ENCODE measurements around the gene MAP4K5. TPM values are rescaled to one million over a fixed set of nuclear protein-coding genes. Genes with fewer than 3 reads are reported as not detected.

The MAP4K5 gene
- total RNA-seq, 1 donor from 2014 or later, result 93.1 TPM

GRCh38 chr14:50410071-50410470 is 122.3 kb downstream of the MAP4K5 start:
- Mint-ChIP-seq H3K27ac (ENCODE audit: unreplicated experiment) (no peak overlapping the region), H3K27me3 (ENCODE audit: low read depth, unreplicated experiment) (no peaks in the 10 kb centered on the region)
- no peaks in the 10 kb centered on the region for H3K27me3 ChIP-seq (ENCODE audit: insufficient read depth, low read length)

GRCh38 chr14:50407111-50407812 is 125.1 kb downstream of the MAP4K5 start:
- DNase-seq (ENCODE audit: low read depth) (peak; percentile 10), FAIRE-seq (peak; percentile 86)
- H3K9me3 Mint-ChIP-seq (ENCODE audit: unreplicated experiment), result peaks cover 2% of the 10 kb centered on the region
- H3K27me3 ChIP-seq (ENCODE audit: insufficient read depth, low read length), result no peaks in the 10 kb centered on the region
- H3K4me1 ChIP-seq (ENCODE audit: insufficient read depth, low read length), result no peaks in the 10 kb centered on the region
- H3K79me2 ChIP-seq (ENCODE audit: insufficient read depth, low read length), result no peaks in the 10 kb centered on the region
- no peak overlapping the region for H3K4me2 ChIP-seq (ENCODE audit: low read length)
- H3K36me3 ChIP-seq (ENCODE audit: insufficient read depth, low read length), result no peaks in the 10 kb centered on the region
- H3K9ac ChIP-seq (ENCODE audit: low read length), result no peak overlapping the region
- H3K4me1 Mint-ChIP-seq (ENCODE audit: low read depth, unreplicated experiment), result peaks cover 11% of the 10 kb centered on the region
- TF ChIP-seq CTCF (IDR thresholded peaks at IDR 0.05; ENCODE audit: insufficient read depth, low read depth, low read length), result no peak
- no peak for TF ChIP-seq EZH2 (IDR thresholded peaks at IDR 0.05; ENCODE audit: insufficient read depth, low read length)
- H3K27ac Mint-ChIP-seq (ENCODE audit: unreplicated experiment), result no peak overlapping the region
- H3K36me3 Mint-ChIP-seq (ENCODE audit: low read depth, unreplicated experiment), result peaks cover 8% of the 10 kb centered on the region
- H4K20me1 ChIP-seq (ENCODE audit: insufficient read depth, low read length), result no peaks in the 10 kb centered on the region
- no peak overlapping the region for H3K4me3 ChIP-seq (ENCODE audit: insufficient read depth, low read depth, low read length)
- no peak overlapping the region for H3K27ac ChIP-seq (ENCODE audit: low read depth, low read length)
- no peak overlapping the region for H2AFZ ChIP-seq (ENCODE audit: low read depth, low read length)
- H3K9me3 ChIP-seq (ENCODE audit: insufficient read depth, low read depth, low read length), result no peaks in the 10 kb centered on the region
- no peaks in the 10 kb centered on the region for H3K27me3 Mint-ChIP-seq (ENCODE audit: low read depth, unreplicated experiment)
- H3K4me3 Mint-ChIP-seq (ENCODE audit: unreplicated experiment), result no peak overlapping the region

More at GRCh38 chr14:50410071-50410470, 122.3 kb downstream of the MAP4K5 start:
- Histone ChIP-seq H3K4me3 (ENCODE audit: insufficient read depth, low read depth, low read length) (no peak overlapping the region), H3K27ac (ENCODE audit: low read depth, low read length) (no peak overlapping the region), H3K9me3 (ENCODE audit: insufficient read depth, low read depth, low read length) (no peaks in the 10 kb centered on the region), H3K4me2 (ENCODE audit: low read length) (no peak overlapping the region), H2AFZ (ENCODE audit: low read depth, low read length) (no peak overlapping the region), H3K36me3 (ENCODE audit: insufficient read depth, low read length) (no peaks in the 10 kb centered on the region), H4K20me1 (ENCODE audit: insufficient read depth, low read length) (no peaks in the 10 kb centered on the region), H3K9ac (ENCODE audit: low read length) (no peak overlapping the region), H3K79me2 (ENCODE audit: insufficient read depth, low read length) (no peaks in the 10 kb centered on the region), H3K4me1 (ENCODE audit: insufficient read depth, low read length) (no peaks in the 10 kb centered on the region)
- TF ChIP-seq EZH2 (IDR thresholded peaks at IDR 0.05; ENCODE audit: insufficient read depth, low read length), result no peak
- no peak for TF ChIP-seq CTCF (IDR thresholded peaks at IDR 0.05; ENCODE audit: insufficient read depth, low read depth, low read length)
- no peak for FAIRE-seq
- Mint-ChIP-seq H3K4me3 (ENCODE audit: unreplicated experiment) (no peak overlapping the region), H3K36me3 (ENCODE audit: low read depth, unreplicated experiment) (peaks cover 12% of the 10 kb centered on the region), H3K9me3 (ENCODE audit: unreplicated experiment) (peaks cover 2% of the 10 kb centered on the region), H3K4me1 (ENCODE audit: low read depth, unreplicated experiment) (peaks cover 9% of the 10 kb centered on the region)
- DNase-seq (ENCODE audit: low read depth), result no peak

- H3K27me3 Mint-ChIP-seq (ENCODE audit: low read depth, unreplicated experiment), result no peaks in the 10 kb centered on the region
- H3K79me2 ChIP-seq (ENCODE audit: insufficient read depth, low read length), result no peaks in the 10 kb centered on the region
- no peak overlapping the region for H3K9ac ChIP-seq (ENCODE audit: low read length)
- peaks cover 4% of the 10 kb centered on the region for H3K36me3 Mint-ChIP-seq (ENCODE audit: low read depth, unreplicated experiment)
- peaks cover 2% of the 10 kb centered on the region for H3K4me1 Mint-ChIP-seq (ENCODE audit: low read depth, unreplicated experiment)
- peaks cover 2% of the 10 kb centered on the region for H3K9me3 Mint-ChIP-seq (ENCODE audit: unreplicated experiment)
- H3K4me1 ChIP-seq (ENCODE audit: insufficient read depth, low read length), result no peaks in the 10 kb centered on the region
- no peak overlapping the region for H2AFZ ChIP-seq (ENCODE audit: low read depth, low read length)
- no peak overlapping the region for H3K27ac ChIP-seq (ENCODE audit: low read depth, low read length)
- H3K27me3 ChIP-seq (ENCODE audit: insufficient read depth, low read length), result no peaks in the 10 kb centered on the region
- H3K9me3 ChIP-seq (ENCODE audit: insufficient read depth, low read depth, low read length), result no peaks in the 10 kb centered on the region
- no peaks in the 10 kb centered on the region for H4K20me1 ChIP-seq (ENCODE audit: insufficient read depth, low read length)
- DNase-seq (ENCODE audit: low read depth), result no peak
- no peak overlapping the region for H3K4me3 Mint-ChIP-seq (ENCODE audit: unreplicated experiment)
- FAIRE-seq, result no peak
- no peak overlapping the region for H3K27ac Mint-ChIP-seq (ENCODE audit: unreplicated experiment)
- H3K4me3 ChIP-seq (ENCODE audit: insufficient read depth, low read depth, low read length), result no peak overlapping the region
- no peak overlapping the region for H3K4me2 ChIP-seq (ENCODE audit: low read length)
- no peak for TF ChIP-seq EZH2 (IDR thresholded peaks at IDR 0.05; ENCODE audit: insufficient read depth, low read length)
- no peak for TF ChIP-seq CTCF (IDR thresholded peaks at IDR 0.05; ENCODE audit: insufficient read depth, low read depth, low read length)
- H3K36me3 ChIP-seq (ENCODE audit: insufficient read depth, low read length), result no peaks in the 10 kb centered on the region
Measured at GRCh38 chr14:50403419-50403818, 128.9 kb downstream of the MAP4K5 start.

All from astrocyte (in vitro differentiated cells and primary cell).